Liver (tissue), 3 donors: ENCODE results near the gene PLCB4.

Experiments
- FOXA1 ChIP-seq: IDR thresholded peaks from 2 replicates; pipeline ENCODE4 v1.6.1; 2016; ENCODE audit warnings: antibody characterized with exemption
- JUND ChIP-seq, 2 donors: IDR thresholded peaks; 2 replicates each; pipeline ENCODE4 v1.6.1; 2016; ENCODE audit warnings: antibody characterized with exemption in 2 of 2
- RXRA ChIP-seq, 2 donors: IDR thresholded peaks; 2 replicates each; pipeline ENCODE4 v1.6.1; 2017 to 2018; ENCODE audit warnings: antibody characterized with exemption in 2 of 2, mild to moderate bottlenecking in 1 of 2
- TAF1 ChIP-seq: conservative IDR thresholded peaks from 2 replicates; pipeline ENCODE4 v1.6.1; 2016; ENCODE audit warnings: antibody characterized with exemption, mild to moderate bottlenecking
- TF ChIP-seq, protein P1 (sequence below): fragments of 150-350 bp; IDR thresholded peaks from 2 replicates; pipeline ENCODE4 v1.5.1; 2017; ENCODE audit warnings: improper control_type of control experiment, low read depth, low read length; ENCODE audit not compliant: missing input control
- TF ChIP-seq, protein P2 (sequence below): IDR thresholded peaks from 2 replicates; pipeline ENCODE4 v1.6.1; 2016; ENCODE audit warnings: antibody characterized with exemption
- TF ChIP-seq, protein P3 (sequence below): IDR thresholded peaks from 2 replicates; pipeline ENCODE4 v1.6.1; 2016; ENCODE audit warnings: antibody characterized with exemption
- TF ChIP-seq, protein P4 (sequence below): IDR thresholded peaks from 2 replicates; pipeline ENCODE4 v1.6.1; 2016; ENCODE audit warnings: antibody characterized with exemption, mild to moderate bottlenecking
- donor health status: healthy.
- donor health status: healthy.

DNA sequence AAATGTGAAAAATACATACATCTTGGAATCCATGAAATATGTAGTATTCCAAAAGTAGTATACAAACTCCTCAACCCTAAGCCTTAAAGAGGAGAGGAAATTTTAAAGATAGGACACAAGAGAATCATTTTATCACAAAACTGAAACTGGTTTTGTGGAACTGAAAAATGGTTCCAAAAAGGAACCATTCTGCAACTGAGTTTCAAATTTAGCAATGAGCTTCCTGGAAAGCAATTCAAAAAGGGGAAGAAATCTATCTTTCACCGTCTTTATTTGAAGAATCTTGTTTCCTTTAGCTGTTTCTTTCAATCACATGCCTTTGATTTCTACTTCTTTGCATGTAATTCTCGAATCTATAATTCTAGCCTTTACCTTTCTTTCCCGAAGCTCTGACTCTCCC lies 413.3 kb downstream of the PLCB4 start:
- no peak for TF ChIP-seq JUND (IDR thresholded peaks at IDR 0.05)
- TF ChIP-seq TAF1, result no peak
- TF ChIP-seq RXRA (IDR thresholded peaks at IDR 0.05), result no peak
- TF ChIP-seq, protein P1, sequence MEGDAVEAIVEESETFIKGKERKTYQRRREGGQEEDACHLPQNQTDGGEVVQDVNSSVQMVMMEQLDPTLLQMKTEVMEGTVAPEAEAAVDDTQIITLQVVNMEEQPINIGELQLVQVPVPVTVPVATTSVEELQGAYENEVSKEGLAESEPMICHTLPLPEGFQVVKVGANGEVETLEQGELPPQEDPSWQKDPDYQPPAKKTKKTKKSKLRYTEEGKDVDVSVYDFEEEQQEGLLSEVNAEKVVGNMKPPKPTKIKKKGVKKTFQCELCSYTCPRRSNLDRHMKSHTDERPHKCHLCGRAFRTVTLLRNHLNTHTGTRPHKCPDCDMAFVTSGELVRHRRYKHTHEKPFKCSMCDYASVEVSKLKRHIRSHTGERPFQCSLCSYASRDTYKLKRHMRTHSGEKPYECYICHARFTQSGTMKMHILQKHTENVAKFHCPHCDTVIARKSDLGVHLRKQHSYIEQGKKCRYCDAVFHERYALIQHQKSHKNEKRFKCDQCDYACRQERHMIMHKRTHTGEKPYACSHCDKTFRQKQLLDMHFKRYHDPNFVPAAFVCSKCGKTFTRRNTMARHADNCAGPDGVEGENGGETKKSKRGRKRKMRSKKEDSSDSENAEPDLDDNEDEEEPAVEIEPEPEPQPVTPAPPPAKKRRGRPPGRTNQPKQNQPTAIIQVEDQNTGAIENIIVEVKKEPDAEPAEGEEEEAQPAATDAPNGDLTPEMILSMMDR, result no peak
- TF ChIP-seq, protein P2, sequence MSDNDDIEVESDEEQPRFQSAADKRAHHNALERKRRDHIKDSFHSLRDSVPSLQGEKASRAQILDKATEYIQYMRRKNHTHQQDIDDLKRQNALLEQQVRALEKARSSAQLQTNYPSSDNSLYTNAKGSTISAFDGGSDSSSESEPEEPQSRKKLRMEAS, result no peak
- TF ChIP-seq, protein P3, sequence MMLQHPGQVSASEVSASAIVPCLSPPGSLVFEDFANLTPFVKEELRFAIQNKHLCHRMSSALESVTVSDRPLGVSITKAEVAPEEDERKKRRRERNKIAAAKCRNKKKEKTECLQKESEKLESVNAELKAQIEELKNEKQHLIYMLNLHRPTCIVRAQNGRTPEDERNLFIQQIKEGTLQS, result no peak
- TF ChIP-seq FOXA1, result no peak
- TF ChIP-seq, protein P4, sequence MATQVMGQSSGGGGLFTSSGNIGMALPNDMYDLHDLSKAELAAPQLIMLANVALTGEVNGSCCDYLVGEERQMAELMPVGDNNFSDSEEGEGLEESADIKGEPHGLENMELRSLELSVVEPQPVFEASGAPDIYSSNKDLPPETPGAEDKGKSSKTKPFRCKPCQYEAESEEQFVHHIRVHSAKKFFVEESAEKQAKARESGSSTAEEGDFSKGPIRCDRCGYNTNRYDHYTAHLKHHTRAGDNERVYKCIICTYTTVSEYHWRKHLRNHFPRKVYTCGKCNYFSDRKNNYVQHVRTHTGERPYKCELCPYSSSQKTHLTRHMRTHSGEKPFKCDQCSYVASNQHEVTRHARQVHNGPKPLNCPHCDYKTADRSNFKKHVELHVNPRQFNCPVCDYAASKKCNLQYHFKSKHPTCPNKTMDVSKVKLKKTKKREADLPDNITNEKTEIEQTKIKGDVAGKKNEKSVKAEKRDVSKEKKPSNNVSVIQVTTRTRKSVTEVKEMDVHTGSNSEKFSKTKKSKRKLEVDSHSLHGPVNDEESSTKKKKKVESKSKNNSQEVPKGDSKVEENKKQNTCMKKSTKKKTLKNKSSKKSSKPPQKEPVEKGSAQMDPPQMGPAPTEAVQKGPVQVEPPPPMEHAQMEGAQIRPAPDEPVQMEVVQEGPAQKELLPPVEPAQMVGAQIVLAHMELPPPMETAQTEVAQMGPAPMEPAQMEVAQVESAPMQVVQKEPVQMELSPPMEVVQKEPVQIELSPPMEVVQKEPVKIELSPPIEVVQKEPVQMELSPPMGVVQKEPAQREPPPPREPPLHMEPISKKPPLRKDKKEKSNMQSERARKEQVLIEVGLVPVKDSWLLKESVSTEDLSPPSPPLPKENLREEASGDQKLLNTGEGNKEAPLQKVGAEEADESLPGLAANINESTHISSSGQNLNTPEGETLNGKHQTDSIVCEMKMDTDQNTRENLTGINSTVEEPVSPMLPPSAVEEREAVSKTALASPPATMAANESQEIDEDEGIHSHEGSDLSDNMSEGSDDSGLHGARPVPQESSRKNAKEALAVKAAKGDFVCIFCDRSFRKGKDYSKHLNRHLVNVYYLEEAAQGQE, result no peak
